ENCODE measurements around the gene MGA. TPM values are rescaled to one million over a fixed set of nuclear protein-coding genes. Genes with fewer than 3 reads are reported as not detected.

The MGA gene
- total and polyA plus RNA-seq, 2 donors (not counting 3 experiments of a cell fraction or from before 2014, with no cell fraction given), result 4.1 to 36.5 TPM

GRCh38 chr15:41689083-41689482 lies 28.9 kb downstream of the MGA start:
- H3K36me3 ChIP-seq (ENCODE audit: control insufficient read depth in 2 of 2, extremely low read depth in 1 of 2, insufficient read depth in 2 of 2, low read length in 2 of 2), result no peaks in the 10 kb centered on the region
- dilution Hi-C loops (cut with MboI; ENCODE audit: extremely low pct_ligation_motif_present, low sequenced_read_pairs) (no loop called here), intact Hi-C loops (cut with micrococcal nuclease) (no loop called here)
- H3K4me3 ChIP-seq (replicated peaks in 1 of 3; ENCODE audit: insufficient read depth in 1 of 3, low read depth in 1 of 3, low read length in 3 of 3), result no peak overlapping the region
- H3K9ac ChIP-seq (replicated peaks; ENCODE audit: extremely low read depth, insufficient read depth, low read length), result no peak overlapping the region
- peaks cover 8% of the 10 kb centered on the region for H4K20me1 ChIP-seq (replicated peaks; ENCODE audit: control insufficient read depth, extremely low read depth, insufficient read depth, low read length)
- no peak overlapping the region for H3K4me2 ChIP-seq (ENCODE audit: insufficient read depth, low read length)
- BruUV-seq (replicated peaks), result no TSS peak
- ChIA-PET POLR2A (no interaction called here), CTCF (interaction anchor here (1.0 kb wide), 1 partner anchor 223 kb away, joined by 5 read pairs; no protein-coding TSS in a partner anchor)
- no peaks in the 10 kb centered on the region for H3K27me3 ChIP-seq (ENCODE audit: control insufficient read depth in 2 of 2, insufficient read depth in 2 of 2, low read length in 2 of 2)
- TF ChIP-seq MAX (IDR thresholded peaks at IDR 0.05; ENCODE audit: insufficient read depth, insufficient read length) (no peak), POLR2AphosphoS5 (IDR thresholded peaks at IDR 0.05; ENCODE audit: insufficient read depth, low read depth, low read length) (no peak), EZH2 (IDR thresholded peaks at IDR 0.05; ENCODE audit: borderline replicate concordance, low read depth, low read length, severe bottlenecking) (no peak), JUN (IDR thresholded peaks at IDR 0.05; ENCODE audit: borderline replicate concordance, insufficient read depth, insufficient read length, low read depth) (no peak), FOS (IDR thresholded peaks at IDR 0.05; ENCODE audit: borderline replicate concordance, insufficient read depth, low read length) (no peak), CTCF (IDR thresholded peaks at IDR 0.05; ENCODE audit: extremely low read depth in 1 of 2, insufficient read depth in 1 of 2, low read depth in 1 of 2, low read length in 2 of 2) (no peak), MYC (IDR thresholded peaks at IDR 0.05; ENCODE audit: low read depth, low read length) (no peak), GATA2 (IDR thresholded peaks at IDR 0.05; ENCODE audit: insufficient read depth, insufficient read length, low read depth, low read length) (no peak), POLR2A (IDR thresholded peaks at IDR 0.05; ENCODE audit: low read depth, low read length) (no peak)
- H3K27ac ChIP-seq (ENCODE audit: insufficient read depth, low read depth, low read length), result no peak overlapping the region
- DNase-seq (ENCODE audit: low read depth, low spot score) (no peak), FAIRE-seq (no peak)
- H3K9me1 ChIP-seq (replicated peaks; ENCODE audit: control insufficient read depth, extremely low read depth, insufficient read depth, low read length), result no peaks in the 10 kb centered on the region
- H3K9me3 ChIP-seq (replicated peaks; ENCODE audit: control insufficient read depth, insufficient read depth, low read length), result no peaks in the 10 kb centered on the region
- H3K79me2 ChIP-seq (ENCODE audit: control insufficient read depth, insufficient read depth, low read length), result peaks cover 74% of the 10 kb centered on the region
- H3K4me1 ChIP-seq (ENCODE audit: control insufficient read depth, extremely low read depth, insufficient read depth, low read length), result peaks cover 8% of the 10 kb centered on the region
- H2AFZ ChIP-seq (ENCODE audit: low read depth, low read length), result no peak overlapping the region

All from endothelial cell of umbilical vein (primary cell).